K562 (cell line): ENCODE data around the gene SPPL3. TPM values are rescaled to one million over a fixed set of nuclear protein-coding genes. Genes with fewer than 3 reads are reported as not detected.

ENCODE experiments used
- MECOM ChIP-seq: fragments of 250-450 bp; sonication (Bioruptor Pico); IDR thresholded peaks from 2 replicates; pipeline ENCODE4 v1.8.0; 2022; ENCODE audit warnings: inconsistent platforms
- POLR2AphosphoS5 ChIP-seq: IDR thresholded peaks from 2 replicates; pipeline ENCODE4 v1.6.1; 2011; ENCODE audit warnings: mild to moderate bottlenecking, low read depth, low read length, moderate library complexity; ENCODE audit not compliant: control insufficient read depth, insufficient read depth
- RBM34 ChIP-seq: fragments of 200-400 bp; formaldehyde crosslinking; IDR thresholded peaks from 2 replicates; pipeline ENCODE4 v1.6.1; 2018; ENCODE audit warnings: low read length, borderline replicate concordance; ENCODE audit not compliant: insufficient read depth
- ZNF561 ChIP-seq: fragments of 450-650 bp; formaldehyde crosslinking; conservative IDR thresholded peaks from 2 replicates; pipeline ENCODE4 v1.4.0; 2020; ENCODE audit warnings: mild to moderate bottlenecking, moderate library complexity
- ZZZ3 ChIP-seq: fragments of 450-650 bp; IDR thresholded peaks from 2 replicates; pipeline ENCODE4 v1.6.1; 2016; ENCODE audit warnings: antibody characterized with exemption, mild to moderate bottlenecking, moderate library complexity
- polyA plus RNA-seq, 8 experiments: library from polyadenylated mRNA; depleted of rRNA in 4 of 8; stranded (reverse) in 5 of 8; unstranded in 3 of 8; fragments of >200 nt; fragmentation: Nextera tagmentation in 2 of 8; fragmentation: Illumina TruSeq in 1 of 8; extraction: Ambion mirVana in 2 of 8; extraction: Trizol in 1 of 8; gene quantifications; 2 replicates each; pipeline versions ENCODE4 v1.2.1 to v1.2.3, GENCODE V29; 2011 to 2014; ENCODE audit warnings: inconsistent platforms in 1 of 8, missing spikeins in 1 of 8
- total RNA-seq, 7 experiments: library from RNA; depleted of rRNA in 6 of 7; stranded (reverse); fragments of >200 nt in 6 of 7; fragmentation: Illumina TruSeq in 2 of 7; extraction: Trizol in 2 of 7; gene quantifications; 2 replicates each; pipeline versions ENCODE4 v1.2.1 to v1.2.3, GENCODE V29; 2011 to 2021; ENCODE audit warnings: low replicate concordance in 1 of 7
- TF ChIP-seq, protein P1 (sequence below): fragments of 450-650 bp; IDR thresholded peaks from 2 replicates; pipeline ENCODE4 v1.6.1; 2016; ENCODE audit warnings: mild to moderate bottlenecking, moderate library complexity
- TF ChIP-seq, protein P2 (sequence below): fragments of 250-450 bp; sonication (Bioruptor Pico); IDR thresholded peaks from 2 replicates; pipeline ENCODE4 v1.6.1; 2021; ENCODE audit warnings: mild to moderate bottlenecking
- TF ChIP-seq, protein P3 (sequence below): sonication (generic); formaldehyde crosslinking; IDR thresholded peaks from 2 replicates; pipeline ENCODE4 v1.8.1; 2023; ENCODE audit warnings: mild to moderate bottlenecking, missing genetic modification reagents
- TF ChIP-seq, protein P4 (sequence below): fragments of 250-450 bp; sonication (Bioruptor Pico); IDR thresholded peaks from 2 replicates; pipeline ENCODE4 v1.4.0; 2020; ENCODE audit warnings: borderline replicate concordance

Gene SPPL3
- total and polyA plus RNA-seq, 9 of the 15 experiments (the other 6 are each of a cell fraction or from before 2014, with no cell fraction given), result 2.9 to 32.1 (median 7.1) TPM

DNA sequence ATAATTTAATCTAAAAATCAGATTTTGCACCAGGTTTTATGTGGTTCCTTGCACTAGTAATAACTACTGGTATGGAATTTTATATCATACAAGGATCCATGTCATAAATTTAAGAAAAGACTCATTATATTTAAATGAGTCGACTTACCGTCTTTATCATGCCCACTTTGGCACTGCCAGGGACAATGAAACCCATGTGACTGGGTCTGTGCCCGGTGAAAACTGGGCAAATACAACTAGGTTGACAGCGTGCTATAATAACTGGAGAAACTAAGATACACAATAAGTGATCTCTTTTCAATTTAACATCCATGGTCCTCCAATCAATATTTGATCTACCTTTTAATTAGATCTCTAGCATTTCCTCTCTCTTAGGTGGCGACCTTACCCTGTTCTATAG lies 114.0 kb downstream of the SPPL3 start (continued):
- TF ChIP-seq, protein P1, sequence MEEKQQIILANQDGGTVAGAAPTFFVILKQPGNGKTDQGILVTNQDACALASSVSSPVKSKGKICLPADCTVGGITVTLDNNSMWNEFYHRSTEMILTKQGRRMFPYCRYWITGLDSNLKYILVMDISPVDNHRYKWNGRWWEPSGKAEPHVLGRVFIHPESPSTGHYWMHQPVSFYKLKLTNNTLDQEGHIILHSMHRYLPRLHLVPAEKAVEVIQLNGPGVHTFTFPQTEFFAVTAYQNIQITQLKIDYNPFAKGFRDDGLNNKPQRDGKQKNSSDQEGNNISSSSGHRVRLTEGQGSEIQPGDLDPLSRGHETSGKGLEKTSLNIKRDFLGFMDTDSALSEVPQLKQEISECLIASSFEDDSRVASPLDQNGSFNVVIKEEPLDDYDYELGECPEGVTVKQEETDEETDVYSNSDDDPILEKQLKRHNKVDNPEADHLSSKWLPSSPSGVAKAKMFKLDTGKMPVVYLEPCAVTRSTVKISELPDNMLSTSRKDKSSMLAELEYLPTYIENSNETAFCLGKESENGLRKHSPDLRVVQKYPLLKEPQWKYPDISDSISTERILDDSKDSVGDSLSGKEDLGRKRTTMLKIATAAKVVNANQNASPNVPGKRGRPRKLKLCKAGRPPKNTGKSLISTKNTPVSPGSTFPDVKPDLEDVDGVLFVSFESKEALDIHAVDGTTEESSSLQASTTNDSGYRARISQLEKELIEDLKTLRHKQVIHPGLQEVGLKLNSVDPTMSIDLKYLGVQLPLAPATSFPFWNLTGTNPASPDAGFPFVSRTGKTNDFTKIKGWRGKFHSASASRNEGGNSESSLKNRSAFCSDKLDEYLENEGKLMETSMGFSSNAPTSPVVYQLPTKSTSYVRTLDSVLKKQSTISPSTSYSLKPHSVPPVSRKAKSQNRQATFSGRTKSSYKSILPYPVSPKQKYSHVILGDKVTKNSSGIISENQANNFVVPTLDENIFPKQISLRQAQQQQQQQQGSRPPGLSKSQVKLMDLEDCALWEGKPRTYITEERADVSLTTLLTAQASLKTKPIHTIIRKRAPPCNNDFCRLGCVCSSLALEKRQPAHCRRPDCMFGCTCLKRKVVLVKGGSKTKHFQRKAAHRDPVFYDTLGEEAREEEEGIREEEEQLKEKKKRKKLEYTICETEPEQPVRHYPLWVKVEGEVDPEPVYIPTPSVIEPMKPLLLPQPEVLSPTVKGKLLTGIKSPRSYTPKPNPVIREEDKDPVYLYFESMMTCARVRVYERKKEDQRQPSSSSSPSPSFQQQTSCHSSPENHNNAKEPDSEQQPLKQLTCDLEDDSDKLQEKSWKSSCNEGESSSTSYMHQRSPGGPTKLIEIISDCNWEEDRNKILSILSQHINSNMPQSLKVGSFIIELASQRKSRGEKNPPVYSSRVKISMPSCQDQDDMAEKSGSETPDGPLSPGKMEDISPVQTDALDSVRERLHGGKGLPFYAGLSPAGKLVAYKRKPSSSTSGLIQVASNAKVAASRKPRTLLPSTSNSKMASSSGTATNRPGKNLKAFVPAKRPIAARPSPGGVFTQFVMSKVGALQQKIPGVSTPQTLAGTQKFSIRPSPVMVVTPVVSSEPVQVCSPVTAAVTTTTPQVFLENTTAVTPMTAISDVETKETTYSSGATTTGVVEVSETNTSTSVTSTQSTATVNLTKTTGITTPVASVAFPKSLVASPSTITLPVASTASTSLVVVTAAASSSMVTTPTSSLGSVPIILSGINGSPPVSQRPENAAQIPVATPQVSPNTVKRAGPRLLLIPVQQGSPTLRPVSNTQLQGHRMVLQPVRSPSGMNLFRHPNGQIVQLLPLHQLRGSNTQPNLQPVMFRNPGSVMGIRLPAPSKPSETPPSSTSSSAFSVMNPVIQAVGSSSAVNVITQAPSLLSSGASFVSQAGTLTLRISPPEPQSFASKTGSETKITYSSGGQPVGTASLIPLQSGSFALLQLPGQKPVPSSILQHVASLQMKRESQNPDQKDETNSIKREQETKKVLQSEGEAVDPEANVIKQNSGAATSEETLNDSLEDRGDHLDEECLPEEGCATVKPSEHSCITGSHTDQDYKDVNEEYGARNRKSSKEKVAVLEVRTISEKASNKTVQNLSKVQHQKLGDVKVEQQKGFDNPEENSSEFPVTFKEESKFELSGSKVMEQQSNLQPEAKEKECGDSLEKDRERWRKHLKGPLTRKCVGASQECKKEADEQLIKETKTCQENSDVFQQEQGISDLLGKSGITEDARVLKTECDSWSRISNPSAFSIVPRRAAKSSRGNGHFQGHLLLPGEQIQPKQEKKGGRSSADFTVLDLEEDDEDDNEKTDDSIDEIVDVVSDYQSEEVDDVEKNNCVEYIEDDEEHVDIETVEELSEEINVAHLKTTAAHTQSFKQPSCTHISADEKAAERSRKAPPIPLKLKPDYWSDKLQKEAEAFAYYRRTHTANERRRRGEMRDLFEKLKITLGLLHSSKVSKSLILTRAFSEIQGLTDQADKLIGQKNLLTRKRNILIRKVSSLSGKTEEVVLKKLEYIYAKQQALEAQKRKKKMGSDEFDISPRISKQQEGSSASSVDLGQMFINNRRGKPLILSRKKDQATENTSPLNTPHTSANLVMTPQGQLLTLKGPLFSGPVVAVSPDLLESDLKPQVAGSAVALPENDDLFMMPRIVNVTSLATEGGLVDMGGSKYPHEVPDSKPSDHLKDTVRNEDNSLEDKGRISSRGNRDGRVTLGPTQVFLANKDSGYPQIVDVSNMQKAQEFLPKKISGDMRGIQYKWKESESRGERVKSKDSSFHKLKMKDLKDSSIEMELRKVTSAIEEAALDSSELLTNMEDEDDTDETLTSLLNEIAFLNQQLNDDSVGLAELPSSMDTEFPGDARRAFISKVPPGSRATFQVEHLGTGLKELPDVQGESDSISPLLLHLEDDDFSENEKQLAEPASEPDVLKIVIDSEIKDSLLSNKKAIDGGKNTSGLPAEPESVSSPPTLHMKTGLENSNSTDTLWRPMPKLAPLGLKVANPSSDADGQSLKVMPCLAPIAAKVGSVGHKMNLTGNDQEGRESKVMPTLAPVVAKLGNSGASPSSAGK, result no peak
- TF ChIP-seq MECOM (CRISPR knock-in tag) (no peak), POLR2AphosphoS5 (no peak), ZNF561 (CRISPR knock-in tag) (no peak), RBM34 (no peak), ZZZ3 (no peak)
- TF ChIP-seq, protein P2, sequence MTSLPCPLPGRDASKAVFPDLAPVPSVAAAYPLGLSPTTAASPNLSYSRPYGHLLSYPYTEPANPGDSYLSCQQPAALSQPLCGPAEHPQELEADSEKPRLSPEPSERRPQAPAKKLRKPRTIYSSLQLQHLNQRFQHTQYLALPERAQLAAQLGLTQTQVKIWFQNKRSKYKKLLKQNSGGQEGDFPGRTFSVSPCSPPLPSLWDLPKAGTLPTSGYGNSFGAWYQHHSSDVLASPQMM (CRISPR knock-in tag), result no peak
- TF ChIP-seq, protein P3, sequence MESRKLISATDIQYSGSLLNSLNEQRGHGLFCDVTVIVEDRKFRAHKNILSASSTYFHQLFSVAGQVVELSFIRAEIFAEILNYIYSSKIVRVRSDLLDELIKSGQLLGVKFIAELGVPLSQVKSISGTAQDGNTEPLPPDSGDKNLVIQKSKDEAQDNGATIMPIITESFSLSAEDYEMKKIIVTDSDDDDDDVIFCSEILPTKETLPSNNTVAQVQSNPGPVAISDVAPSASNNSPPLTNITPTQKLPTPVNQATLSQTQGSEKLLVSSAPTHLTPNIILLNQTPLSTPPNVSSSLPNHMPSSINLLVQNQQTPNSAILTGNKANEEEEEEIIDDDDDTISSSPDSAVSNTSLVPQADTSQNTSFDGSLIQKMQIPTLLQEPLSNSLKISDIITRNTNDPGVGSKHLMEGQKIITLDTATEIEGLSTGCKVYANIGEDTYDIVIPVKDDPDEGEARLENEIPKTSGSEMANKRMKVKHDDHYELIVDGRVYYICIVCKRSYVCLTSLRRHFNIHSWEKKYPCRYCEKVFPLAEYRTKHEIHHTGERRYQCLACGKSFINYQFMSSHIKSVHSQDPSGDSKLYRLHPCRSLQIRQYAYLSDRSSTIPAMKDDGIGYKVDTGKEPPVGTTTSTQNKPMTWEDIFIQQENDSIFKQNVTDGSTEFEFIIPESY (CRISPR knock-in tag), result no peak
- TF ChIP-seq, protein P4, sequence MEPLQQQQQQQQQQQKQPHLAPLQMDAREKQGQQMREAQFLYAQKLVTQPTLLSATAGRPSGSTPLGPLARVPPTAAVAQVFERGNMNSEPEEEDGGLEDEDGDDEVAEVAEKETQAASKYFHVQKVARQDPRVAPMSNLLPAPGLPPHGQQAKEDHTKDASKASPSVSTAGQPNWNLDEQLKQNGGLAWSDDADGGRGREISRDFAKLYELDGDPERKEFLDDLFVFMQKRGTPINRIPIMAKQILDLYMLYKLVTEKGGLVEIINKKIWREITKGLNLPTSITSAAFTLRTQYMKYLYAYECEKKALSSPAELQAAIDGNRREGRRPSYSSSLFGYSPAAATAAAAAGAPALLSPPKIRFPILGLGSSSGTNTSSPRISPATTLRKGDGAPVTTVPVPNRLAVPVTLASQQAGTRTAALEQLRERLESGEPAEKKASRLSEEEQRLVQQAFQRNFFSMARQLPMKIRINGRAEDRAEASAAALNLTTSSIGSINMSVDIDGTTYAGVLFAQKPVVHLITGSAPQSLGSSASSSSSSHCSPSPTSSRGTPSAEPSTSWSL (CRISPR knock-in tag), result no peak
